HG03060 (cell line): ENCODE measurements around the gene EBF4.

Experiments
- ATAC-seq: cut with Tn5 transposase; IDR thresholded peaks from one replicate; pipeline ENCODE4 v1.9.1; 2021; ENCODE audit warnings: low read depth, moderate number of reproducible peaks; ENCODE audit not compliant: unreplicated experiment

EBF4 gene

GRCh38 chr20:2783908-2784566 lies 91.5 kb downstream of the EBF4 start:
- no peak for ATAC-seq

- no peak for ATAC-seq
Measured at GRCh38 chr20:2793471-2793870, 100.9 kb downstream of the EBF4 start.

- no peak for ATAC-seq
Measured at GRCh38 chr20:2794202-2794748, 101.7 kb downstream of the EBF4 start.

- no peak for ATAC-seq
Measured at GRCh38 chr20:2794866-2795447, 102.4 kb downstream of the EBF4 start.

GRCh38 chr20:2795451-2795850 lies 102.9 kb downstream of the EBF4 start:
- ATAC-seq: no peak

- no peak for ATAC-seq
Measured at GRCh38 chr20:2796011-2796660, 103.6 kb downstream of the EBF4 start.

GRCh38 chr20:2797136-2797983 lies 104.8 kb downstream of the EBF4 start:
- no peak for ATAC-seq

GRCh38 chr20:2798095-2798805 lies 105.7 kb downstream of the EBF4 start:
- ATAC-seq: no peak

GRCh38 chr20:2798814-2799213 lies 106.2 kb downstream of the EBF4 start:
- no peak for ATAC-seq

GRCh38 chr20:2799271-2799670 lies 106.7 kb downstream of the EBF4 start:
- no peak for ATAC-seq

GRCh38 chr20:2799688-2800520 lies 107.3 kb downstream of the EBF4 start:
- no peak for ATAC-seq

- ATAC-seq: no peak
Measured at GRCh38 chr20:2800521-2801285, 108.1 kb downstream of the EBF4 start, which contains the start of gene CPXM1. CPXM1 (minus strand) TSS chr20:2800627; CDS start chr20:2800572, 55 bp downstream.

- no peak for ATAC-seq
Measured at GRCh38 chr20:2801286-2801728, 108.7 kb downstream of the EBF4 start.

- ATAC-seq: no peak
Measured at GRCh38 chr20:2804041-2804828, 111.7 kb downstream of the EBF4 start.

- no peak for ATAC-seq
Measured at GRCh38 chr20:2804852-2805688, 112.5 kb downstream of the EBF4 start.

GRCh38 chr20:2805689-2806350 lies 113.2 kb downstream of the EBF4 start:
- no peak for ATAC-seq
